Mucosa of descending colon (tissue), 3 donors: ENCODE results near the gene ARID1B. TPM values are rescaled to one million over a fixed set of nuclear protein-coding genes. Genes with fewer than 3 reads are reported as not detected.
A peak's percentile ranks its signal among the peaks of the same experiment; 100 is the strongest.

Experiments
- ATAC-seq: fragments of 200-7000 bp; cut with Tn5 transposase; one replicate; pipeline ENCODE4 v1.9.1; 2020; ENCODE audit warnings: mild to moderate bottlenecking, moderate library complexity
- DNase-seq, 3 donors: peaks; one replicate each; pipeline ENCODE4 v3.0.0-alpha.2; 2020
- H3K36me3 ChIP-seq: fragments of 200-600 bp; one replicate; pipeline ENCODE4 v1.8.0; 2021; ENCODE audit warnings: low read depth, mild to moderate bottlenecking
- H3K4me1 ChIP-seq: fragments of 200-600 bp; one replicate; pipeline ENCODE4 v1.8.0; 2021; ENCODE audit warnings: low read depth, mild to moderate bottlenecking
- H3K4me3 ChIP-seq: fragments of 200-600 bp; one replicate; pipeline ENCODE4 v1.8.0; 2021; ENCODE audit warnings: mild to moderate bottlenecking
- H3K9me3 ChIP-seq: fragments of 200-600 bp; one replicate; pipeline ENCODE4 v1.8.0; 2021; ENCODE audit warnings: mild to moderate bottlenecking
- intact Hi-C, 2 donors: fragments of 100-400 bp; cut with DNase I in 1 of 2; cut with micrococcal nuclease in 1 of 2; formaldehyde crosslinking; loops; one replicate each; pipeline versions ENCODE4 v1.11.0 to v1.11.1; 2022; cut with DNase I, micrococcal nuclease
- total RNA-seq, 3 donors: library from RNA; stranded (reverse); fragmentation: NEBNext Ultra II Directional in 2 of 3; extraction: Animal tissue kit (Norgen Biotek cat#: 25700) in 2 of 3; gene quantifications; one replicate each; pipeline versions ENCODE4 v1.2.1 to v1.2.4, GENCODE V29; 2021 to 2023
- TF ChIP-seq, protein P1 (sequence below): fragments of 200-600 bp; IDR thresholded peaks from one replicate; pipeline ENCODE4 v1.8.0; 2022; ENCODE audit warnings: antibody characterized with exemption, mild to moderate bottlenecking
- donor health status: DM: no; HTN: no; CAD: no; lungs with moderate emphysema.
- donor health status: DM: no; HTN: no; CAD: no.
- donor health status: DM: no; HTN: yes; CAD: no.

Gene ARID1B
- total RNA-seq, 3 donors from 2014 or later: 71.8 to 102 (median 101) TPM

DNA sequence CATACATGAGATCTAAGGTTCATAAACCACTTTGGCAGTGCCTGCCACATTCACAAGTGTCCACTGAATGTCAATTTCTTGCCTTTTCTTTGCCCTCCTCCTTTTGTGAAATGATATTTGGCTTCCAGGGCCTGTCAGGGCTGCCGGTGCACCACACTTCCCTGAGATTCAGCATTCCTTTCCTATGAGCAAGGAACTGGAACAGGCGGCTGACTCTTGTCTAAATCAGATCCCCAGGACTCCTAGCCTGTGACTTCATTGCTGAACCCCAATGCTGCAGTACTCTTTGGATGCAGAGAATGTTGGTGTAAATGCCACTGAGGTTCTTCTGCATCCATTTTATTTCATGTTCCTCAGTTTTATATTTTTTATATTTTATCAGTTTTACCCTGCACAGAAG is 172.2 kb downstream of the ARID1B start:
- TF ChIP-seq, protein P1, sequence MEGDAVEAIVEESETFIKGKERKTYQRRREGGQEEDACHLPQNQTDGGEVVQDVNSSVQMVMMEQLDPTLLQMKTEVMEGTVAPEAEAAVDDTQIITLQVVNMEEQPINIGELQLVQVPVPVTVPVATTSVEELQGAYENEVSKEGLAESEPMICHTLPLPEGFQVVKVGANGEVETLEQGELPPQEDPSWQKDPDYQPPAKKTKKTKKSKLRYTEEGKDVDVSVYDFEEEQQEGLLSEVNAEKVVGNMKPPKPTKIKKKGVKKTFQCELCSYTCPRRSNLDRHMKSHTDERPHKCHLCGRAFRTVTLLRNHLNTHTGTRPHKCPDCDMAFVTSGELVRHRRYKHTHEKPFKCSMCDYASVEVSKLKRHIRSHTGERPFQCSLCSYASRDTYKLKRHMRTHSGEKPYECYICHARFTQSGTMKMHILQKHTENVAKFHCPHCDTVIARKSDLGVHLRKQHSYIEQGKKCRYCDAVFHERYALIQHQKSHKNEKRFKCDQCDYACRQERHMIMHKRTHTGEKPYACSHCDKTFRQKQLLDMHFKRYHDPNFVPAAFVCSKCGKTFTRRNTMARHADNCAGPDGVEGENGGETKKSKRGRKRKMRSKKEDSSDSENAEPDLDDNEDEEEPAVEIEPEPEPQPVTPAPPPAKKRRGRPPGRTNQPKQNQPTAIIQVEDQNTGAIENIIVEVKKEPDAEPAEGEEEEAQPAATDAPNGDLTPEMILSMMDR: no peak
- Histone ChIP-seq H3K4me3 (no peak overlapping the region), H3K9me3 (no peaks in the 10 kb centered on the region), H3K36me3 (no peaks in the 10 kb centered on the region), H3K4me1 (peaks cover 22% of the 10 kb centered on the region)
- DNase-seq: no peak
- intact Hi-C loops: no loop called here
- ATAC-seq: peak; percentile 26

DNA sequence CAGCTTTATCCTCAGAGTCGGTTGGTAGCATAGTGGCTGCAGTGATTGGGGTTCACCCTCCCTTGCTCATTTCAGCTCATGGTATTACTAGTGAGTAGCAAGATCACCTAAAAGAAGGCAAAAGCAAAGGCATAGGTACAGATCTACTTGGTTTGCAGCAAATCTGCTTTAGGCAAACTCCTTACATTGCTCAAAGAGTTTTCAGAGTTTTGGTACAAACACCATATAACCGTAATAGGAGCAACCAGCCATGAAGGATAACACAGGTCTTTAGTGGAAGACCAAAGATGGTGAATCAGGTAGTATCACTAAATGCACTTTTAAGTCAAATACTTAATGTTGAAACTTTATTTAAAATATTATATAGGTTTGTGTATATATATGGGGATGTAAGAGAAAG is 172.9 kb downstream of the ARID1B start:
- TF ChIP-seq, protein P1: no peak
- H3K36me3 ChIP-seq: no peaks in the 10 kb centered on the region
- no peak for ATAC-seq
- H3K4me1 ChIP-seq: peaks cover 23% of the 10 kb centered on the region
- H3K9me3 ChIP-seq: no peaks in the 10 kb centered on the region
- no peak overlapping the region for H3K4me3 ChIP-seq
- intact Hi-C loops: no loop called here
- no peak for DNase-seq

DNA sequence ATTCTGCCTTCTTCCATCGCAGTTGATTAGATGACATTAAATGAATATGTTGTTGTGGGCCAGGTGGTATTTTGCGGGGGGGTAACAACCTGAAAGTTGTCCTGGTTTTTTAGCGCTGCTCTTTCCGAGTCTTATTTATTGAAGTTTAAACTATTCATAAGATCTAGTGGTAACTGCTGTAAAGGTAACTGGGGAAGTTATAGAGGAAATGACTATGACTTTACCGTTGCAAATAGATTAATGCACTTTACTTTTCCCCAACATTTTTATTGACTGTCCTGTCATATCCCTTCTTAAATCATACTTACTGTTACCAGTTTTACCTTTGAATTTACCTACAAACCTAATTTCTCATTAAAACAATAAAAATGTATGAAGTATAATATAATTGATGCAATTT is 173.4 kb downstream of the ARID1B start:
- Histone ChIP-seq H3K36me3 (no peaks in the 10 kb centered on the region), H3K9me3 (no peaks in the 10 kb centered on the region), H3K4me1 (peaks cover 27% of the 10 kb centered on the region), H3K4me3 (no peak overlapping the region)
- no peak for DNase-seq
- ATAC-seq: no peak
- TF ChIP-seq, protein P1: no peak
- intact Hi-C loops: no loop called here

DNA sequence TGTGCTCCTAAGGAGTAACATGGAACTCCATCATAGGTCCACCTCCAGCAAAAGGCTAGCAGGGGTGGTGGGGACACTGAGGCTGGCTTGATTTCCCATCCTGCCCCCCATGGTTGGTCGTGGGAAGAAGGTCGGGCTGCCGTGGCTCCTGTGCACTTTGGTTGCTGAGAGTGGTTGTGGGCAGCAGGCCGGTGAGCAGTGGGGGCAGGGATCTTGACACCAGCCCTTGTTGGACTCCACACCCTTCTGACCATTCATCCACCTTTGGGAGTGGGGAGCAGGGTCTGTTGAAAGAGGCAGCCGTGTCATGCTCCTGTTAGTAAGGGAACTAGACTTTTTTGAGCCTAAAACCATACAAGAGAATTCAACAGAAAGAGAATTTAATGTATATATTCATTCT is 175.2 kb downstream of the ARID1B start:
- no peak for ATAC-seq
- no peak overlapping the region for H3K4me3 ChIP-seq

DNA sequence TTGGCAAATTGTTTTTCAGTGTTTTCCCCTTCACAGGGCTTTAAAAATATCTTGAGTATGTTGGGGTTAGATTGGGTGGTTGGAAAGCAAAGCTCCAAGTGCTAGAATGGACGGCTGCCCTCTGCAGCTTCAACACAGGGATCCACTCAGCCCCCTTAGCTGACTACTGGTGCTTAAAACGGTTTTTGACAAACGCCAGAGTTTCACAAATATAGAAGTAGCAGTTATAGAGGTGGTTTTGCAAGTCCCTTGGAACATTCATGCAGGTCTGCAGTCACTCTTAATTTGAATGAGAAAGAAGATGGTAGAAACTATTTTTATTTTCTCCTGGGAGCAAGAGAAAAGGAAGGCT is 175.9 kb downstream of the ARID1B start:
- intact Hi-C loops: no loop called here

More for the DNA sequence above, 175.2 kb downstream of the ARID1B start:
- no peaks in the 10 kb centered on the region for H3K36me3 ChIP-seq
- H3K9me3 ChIP-seq: no peaks in the 10 kb centered on the region
- intact Hi-C loops: no loop called here
- peaks cover 33% of the 10 kb centered on the region for H3K4me1 ChIP-seq
- TF ChIP-seq, protein P1: no peak
- DNase-seq: no peak

More for the DNA sequence above, 175.9 kb downstream of the ARID1B start:
- TF ChIP-seq, protein P1: no peak
- DNase-seq (no peak), ATAC-seq (no peak)
- H3K9me3 ChIP-seq: no peaks in the 10 kb centered on the region
- no peak overlapping the region for H3K4me3 ChIP-seq
- H3K36me3 ChIP-seq: no peaks in the 10 kb centered on the region
- H3K4me1 ChIP-seq: peaks cover 33% of the 10 kb centered on the region
